ENCODE measurements around the gene SEMA4D.

The SEMA4D gene

GRCh38 chr9:89526667-89527066 is 28.8 kb upstream of the SEMA4D start:
- TF ChIP-seq, protein P1, sequence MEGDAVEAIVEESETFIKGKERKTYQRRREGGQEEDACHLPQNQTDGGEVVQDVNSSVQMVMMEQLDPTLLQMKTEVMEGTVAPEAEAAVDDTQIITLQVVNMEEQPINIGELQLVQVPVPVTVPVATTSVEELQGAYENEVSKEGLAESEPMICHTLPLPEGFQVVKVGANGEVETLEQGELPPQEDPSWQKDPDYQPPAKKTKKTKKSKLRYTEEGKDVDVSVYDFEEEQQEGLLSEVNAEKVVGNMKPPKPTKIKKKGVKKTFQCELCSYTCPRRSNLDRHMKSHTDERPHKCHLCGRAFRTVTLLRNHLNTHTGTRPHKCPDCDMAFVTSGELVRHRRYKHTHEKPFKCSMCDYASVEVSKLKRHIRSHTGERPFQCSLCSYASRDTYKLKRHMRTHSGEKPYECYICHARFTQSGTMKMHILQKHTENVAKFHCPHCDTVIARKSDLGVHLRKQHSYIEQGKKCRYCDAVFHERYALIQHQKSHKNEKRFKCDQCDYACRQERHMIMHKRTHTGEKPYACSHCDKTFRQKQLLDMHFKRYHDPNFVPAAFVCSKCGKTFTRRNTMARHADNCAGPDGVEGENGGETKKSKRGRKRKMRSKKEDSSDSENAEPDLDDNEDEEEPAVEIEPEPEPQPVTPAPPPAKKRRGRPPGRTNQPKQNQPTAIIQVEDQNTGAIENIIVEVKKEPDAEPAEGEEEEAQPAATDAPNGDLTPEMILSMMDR (IDR thresholded peaks at IDR 0.05; ENCODE audit: low read depth, low read length) = no peak

DNA sequence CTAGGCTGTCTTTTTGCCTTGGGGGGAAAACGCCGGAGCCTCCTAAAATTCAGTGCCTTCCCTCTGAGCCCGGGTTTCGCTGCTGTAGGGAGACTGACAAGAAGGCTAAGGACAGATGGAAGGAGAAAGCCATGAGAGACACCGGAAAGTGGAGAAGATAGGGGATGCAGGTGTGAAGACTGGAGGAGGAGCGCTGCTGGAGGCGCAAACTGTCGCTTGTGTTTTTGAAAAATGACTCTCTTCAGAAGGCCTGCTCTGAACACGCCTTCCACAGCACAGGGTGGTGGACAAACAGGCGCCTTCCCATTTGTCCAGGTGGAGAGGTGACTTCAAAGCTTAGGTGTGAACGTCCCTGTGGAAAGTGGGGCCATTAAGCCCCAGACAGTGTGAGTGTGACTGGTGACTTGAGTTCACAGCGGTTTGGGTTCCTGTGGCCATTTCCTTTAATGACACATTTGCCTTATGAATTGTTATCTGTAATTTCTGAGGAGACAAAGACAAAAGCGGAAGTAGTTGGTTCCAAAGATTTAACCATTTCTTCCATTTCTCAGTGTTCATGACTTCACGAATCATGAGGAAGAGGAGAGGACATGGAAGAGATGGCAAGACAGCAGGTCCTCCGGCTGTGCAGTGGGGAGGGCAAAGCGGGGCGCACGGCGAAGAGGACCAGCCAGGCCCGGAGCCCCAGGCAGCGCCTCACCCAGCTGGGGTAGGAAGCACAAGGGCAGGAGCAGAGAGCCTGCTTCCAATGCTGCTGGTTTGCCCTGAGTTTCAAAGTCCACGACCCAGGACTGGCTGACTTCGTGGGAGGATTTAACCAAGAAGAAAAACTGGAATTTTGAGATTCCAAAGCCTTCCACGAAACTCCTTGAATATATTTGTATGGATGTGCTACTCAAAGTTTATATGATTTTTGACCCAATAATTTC is 27.8 kb upstream of the SEMA4D start:
- H3K4me3 ChIP-seq (ENCODE audit: low read depth, low read length) = no peak overlapping the region
- in situ Hi-C loops (cut with HindIII; ENCODE audit: low sequenced_read_pairs) = no loop called here
- DNase-seq (ENCODE audit: low read depth, low spot score) = no peak
- TF ChIP-seq, protein P1 (IDR thresholded peaks at IDR 0.05; ENCODE audit: low read depth, low read length) = no peak

More at GRCh38 chr9:89526667-89527066, 28.8 kb upstream of the SEMA4D start:
- in situ Hi-C loops (cut with HindIII; ENCODE audit: low sequenced_read_pairs) = no loop called here
- no peak overlapping the region for H3K4me3 ChIP-seq (ENCODE audit: low read depth, low read length)
- DNase-seq (ENCODE audit: low read depth, low spot score) = no peak

DNA sequence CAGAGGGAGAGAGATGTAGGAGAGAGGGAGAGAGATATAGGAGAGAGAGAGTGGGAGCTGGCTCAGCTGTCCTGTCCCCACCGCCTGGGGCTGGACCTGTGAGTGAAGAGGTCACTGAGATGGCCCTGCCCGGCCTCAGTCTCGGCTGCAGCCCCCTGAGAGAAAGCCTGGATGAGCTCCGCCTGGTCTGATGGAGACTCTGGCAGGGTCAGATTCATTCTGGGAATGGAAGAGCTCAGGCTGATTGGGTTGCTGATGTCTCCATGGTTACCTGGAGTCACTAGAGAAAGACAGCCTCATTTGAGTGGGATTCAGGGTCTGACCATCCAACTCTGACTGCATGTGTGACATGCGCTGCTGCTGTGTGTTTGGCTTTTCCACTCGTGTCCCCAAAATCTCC is 27.1 kb upstream of the SEMA4D start:
- in situ Hi-C loops (cut with HindIII; ENCODE audit: low sequenced_read_pairs) = no loop called here
- TF ChIP-seq, protein P1 (IDR thresholded peaks at IDR 0.05; ENCODE audit: low read depth, low read length) = no peak
- H3K4me3 ChIP-seq (ENCODE audit: low read depth, low read length) = no peak overlapping the region

DNA sequence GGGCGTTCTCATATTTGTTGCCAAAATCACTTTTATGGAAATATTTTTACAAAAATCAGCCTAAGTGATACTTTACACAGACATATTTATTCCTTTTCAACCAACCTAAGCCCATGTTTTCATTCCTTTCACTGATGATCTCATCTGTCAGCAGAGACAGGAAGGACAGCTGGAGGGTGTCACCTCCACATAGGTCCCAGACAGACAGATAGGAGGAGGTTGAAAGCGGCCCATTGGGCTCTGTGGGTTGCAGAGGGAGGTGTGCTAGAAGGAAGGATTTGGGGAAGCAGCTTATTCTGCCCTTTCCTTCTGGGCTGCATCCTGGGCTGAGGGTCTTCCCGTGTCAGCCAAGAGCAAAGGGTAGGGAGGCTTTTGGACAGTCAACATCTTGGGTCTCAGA is 26.0 kb upstream of the SEMA4D start:
- in situ Hi-C loops (cut with HindIII; ENCODE audit: low sequenced_read_pairs) = no loop called here
- H3K4me3 ChIP-seq (ENCODE audit: low read depth, low read length) = no peak overlapping the region
- TF ChIP-seq, protein P1 (IDR thresholded peaks at IDR 0.05; ENCODE audit: low read depth, low read length) = no peak
- no peak for DNase-seq (ENCODE audit: low read depth, low spot score)

More for the DNA sequence above, 27.1 kb upstream of the SEMA4D start:
- no peak for DNase-seq (ENCODE audit: low read depth, low spot score)

GRCh38 chr9:89522959-89523285 is 25.0 kb upstream of the SEMA4D start:
- in situ Hi-C loops (cut with HindIII; ENCODE audit: low sequenced_read_pairs) = no loop called here
- DNase-seq (ENCODE audit: low read depth, low spot score) = no peak
- TF ChIP-seq, protein P1 (IDR thresholded peaks at IDR 0.05; ENCODE audit: low read depth, low read length) = no peak
- H3K4me3 ChIP-seq (ENCODE audit: low read depth, low read length) = no peak overlapping the region

DNA sequence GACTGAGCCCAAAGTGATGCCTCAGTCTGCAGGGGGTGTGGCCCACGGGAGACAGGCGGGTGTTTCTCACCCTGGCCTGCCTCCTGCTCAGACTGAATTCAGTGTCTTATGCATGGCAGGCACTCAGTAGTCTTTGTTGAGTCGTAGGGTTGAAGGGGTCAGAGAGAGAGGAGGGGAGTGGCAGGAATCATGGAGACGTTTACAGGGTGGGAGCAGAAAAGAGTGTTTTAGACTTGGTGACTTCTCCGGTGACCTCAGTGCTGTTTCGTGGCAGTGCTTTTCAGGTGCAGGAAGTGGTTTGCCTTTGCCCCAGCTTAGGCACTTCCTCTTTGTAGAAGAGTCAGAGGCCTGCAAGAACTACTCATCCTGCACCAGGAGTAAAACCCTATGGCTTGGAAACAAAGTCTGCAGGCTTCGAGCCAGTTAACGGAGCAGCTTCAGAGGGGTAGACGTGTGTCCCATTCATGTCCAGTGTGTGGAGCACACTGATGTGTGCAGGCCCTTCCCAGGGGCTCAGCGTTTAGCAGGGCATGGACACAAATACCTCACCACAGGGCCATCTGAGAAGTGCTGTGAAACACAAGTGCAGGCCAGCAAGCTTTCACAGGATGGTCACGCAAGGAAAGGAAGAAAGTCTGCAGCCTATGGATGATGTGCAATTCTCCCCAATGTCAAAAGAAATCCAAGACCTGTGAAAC is 24.5 kb upstream of the SEMA4D start:
- H3K4me3 ChIP-seq (ENCODE audit: low read depth, low read length) = no peak overlapping the region
- TF ChIP-seq, protein P1 (IDR thresholded peaks at IDR 0.05; ENCODE audit: low read depth, low read length) = no peak
- DNase-seq (ENCODE audit: low read depth, low spot score) = no peak
- in situ Hi-C loops (cut with HindIII; ENCODE audit: low sequenced_read_pairs) = no loop called here

Data from astrocyte of the spinal cord (primary cell).